ENCODE results near the gene TRPM1. TPM values are rescaled to one million over a fixed set of nuclear protein-coding genes. Genes with fewer than 3 reads are reported as not detected.

TRPM1 gene
- total RNA-seq, 2 donors from 2014 or later = not detected

GRCh38 chr15:30953731-30954378 lies 147.7 kb downstream of the TRPM1 start:
- peaks cover 85% of the 10 kb centered on the region for H3K36me3 ChIP-seq (ENCODE audit: control insufficient read depth, insufficient read depth, low read length)
- 86 to 89% methylated on average over 4 to 7 of the region's 7 CpGs for WGBS, 2 experiments (ENCODE audit: insufficient coverage in 1 of 2, insufficient read length in 1 of 2)

DNA sequence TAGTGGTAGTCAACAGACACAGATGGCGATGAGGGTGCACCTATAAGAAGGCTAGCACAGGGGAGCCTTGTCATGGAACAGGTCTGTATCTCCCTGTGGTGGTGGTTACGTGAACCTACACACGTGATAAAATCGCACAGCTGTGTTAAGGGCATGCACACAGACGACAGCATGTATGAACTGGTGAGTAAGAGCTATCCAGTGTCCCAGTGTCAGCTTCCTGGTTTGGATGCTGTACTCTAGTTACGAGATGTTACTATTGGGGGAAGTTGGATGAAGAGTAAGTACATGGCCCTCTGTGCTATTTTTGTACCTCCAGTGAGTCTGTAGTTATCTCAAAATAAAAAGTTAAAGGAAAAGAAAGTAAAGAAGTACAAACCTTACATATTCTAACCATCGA lies 148.3 kb downstream of the TRPM1 start:
- no peak overlapping the region for H3K9ac ChIP-seq (ENCODE audit: extremely low read depth, low read length, poor library complexity, severe bottlenecking)
- peaks cover 6% of the 10 kb centered on the region for H3K9me3 Mint-ChIP-seq
- no peak overlapping the region for H3K27ac Mint-ChIP-seq
- H3K4me1 ChIP-seq (ENCODE audit: control insufficient read depth, insufficient read depth, low read length) = no peaks in the 10 kb centered on the region
- no peaks in the 10 kb centered on the region for H3K27me3 ChIP-seq (ENCODE audit: control insufficient read depth, insufficient read depth, low read length, poor library complexity, severe bottlenecking)
- WGBS, 2 experiments (ENCODE audit: insufficient coverage in 1 of 2, insufficient read length in 1 of 2) = 92 to 98% methylated on average over 5 to 6 of the region's 7 CpGs
- no peak for DNase-seq
- no peak overlapping the region for H3K4me3 ChIP-seq (ENCODE audit: low read length)
- peaks cover 18% of the 10 kb centered on the region for H3K9me3 ChIP-seq (ENCODE audit: control insufficient read depth, low read length)
- H3K27ac ChIP-seq (ENCODE audit: low read depth, low read length) = no peak overlapping the region
- peaks cover 85% of the 10 kb centered on the region for H3K36me3 ChIP-seq (ENCODE audit: control insufficient read depth, insufficient read depth, low read length)
- H3K4me1 Mint-ChIP-seq = no peaks in the 10 kb centered on the region
- peaks cover 84% of the 10 kb centered on the region for H3K36me3 Mint-ChIP-seq (ENCODE audit: low read depth)
- no peaks in the 10 kb centered on the region for H3K27me3 Mint-ChIP-seq (ENCODE audit: insufficient read depth)
- H3K4me3 Mint-ChIP-seq = no peak overlapping the region
- TF ChIP-seq CTCF (conservative IDR thresholded peaks at IDR 0.05) = no peak

More at GRCh38 chr15:30953731-30954378, 147.7 kb downstream of the TRPM1 start:
- peaks cover 18% of the 10 kb centered on the region for H3K9me3 ChIP-seq (ENCODE audit: control insufficient read depth, low read length)
- no peak for DNase-seq
- no peak overlapping the region for H3K4me3 ChIP-seq (ENCODE audit: low read length)
- no peak overlapping the region for H3K27ac ChIP-seq (ENCODE audit: low read depth, low read length)
- Mint-ChIP-seq H3K27me3 (ENCODE audit: insufficient read depth) (no peaks in the 10 kb centered on the region), H3K36me3 (ENCODE audit: low read depth) (peaks cover 80% of the 10 kb centered on the region), H3K4me3 (no peak overlapping the region), H3K9me3 (peaks cover 4% of the 10 kb centered on the region), H3K27ac (peak overlapping the region; percentile 61), H3K4me1 (no peaks in the 10 kb centered on the region)
- H3K4me1 ChIP-seq (ENCODE audit: control insufficient read depth, insufficient read depth, low read length) = no peaks in the 10 kb centered on the region
- TF ChIP-seq CTCF (conservative IDR thresholded peaks at IDR 0.05) = no peak
- no peak overlapping the region for H3K9ac ChIP-seq (ENCODE audit: extremely low read depth, low read length, poor library complexity, severe bottlenecking)
- H3K27me3 ChIP-seq (ENCODE audit: control insufficient read depth, insufficient read depth, low read length, poor library complexity, severe bottlenecking) = no peaks in the 10 kb centered on the region

Small RNA genes lying within 50 kb of the gene (microRNA-seq; reads per million reads assigned to microRNA genes)
- 0.44 reads per million for gene MIR211 (ENCODE audit: borderline microRNAs expressed)

Other genes with a start within 250 kb of the TRPM1 start
- 10 to 100 TPM; 20.0 to 25.9 TPM for gene FAN1, start 197.8 kb downstream of the TRPM1 start, total RNA-seq
- 10 to 100 TPM; 12.4 to 16.2 TPM for gene MTMR10, start 110.1 kb downstream of the TRPM1 start, total RNA-seq
- gene KLF13, start 225.1 kb upstream of the TRPM1 start, total RNA-seq = 10 to 100 TPM; 18.7 to 18.9 TPM

Measured in endodermal cell (in vitro differentiated cells).